Neural cell (in vitro differentiated cells): ENCODE data around the gene TMEM11.

ENCODE experiments used
- CTCF ChIP-seq: fragments of 450-650 bp; IDR thresholded peaks from 2 replicates; pipeline ENCODE4 v1.5.1; 2014; ENCODE audit warnings: antibody characterized with exemption, mild to moderate bottlenecking, moderate library complexity; ENCODE audit not compliant: poor library complexity, severe bottlenecking
- EZH2 ChIP-seq: fragments of 200-600, 300-800 bp; shearing (Covaris generic), sonication (generic); IDR thresholded peaks from 2 replicates; pipeline ENCODE4 v1.6.1; 2014; ENCODE audit warnings: antibody characterized with exemption, low read length, borderline replicate concordance, mild to moderate bottlenecking; ENCODE audit not compliant: insufficient read depth, poor library complexity, severe bottlenecking
- REST ChIP-seq: IDR thresholded peaks from 2 replicates; pipeline ENCODE4 v1.6.1; 2012; ENCODE audit warnings: borderline replicate concordance
- SMC3 ChIP-seq: fragments of 450-650 bp; conservative IDR thresholded peaks from 2 replicates; pipeline ENCODE4 v1.6.1; 2014; ENCODE audit warnings: antibody characterized with exemption, mild to moderate bottlenecking, moderate library complexity; ENCODE audit not compliant: poor library complexity

- TF ChIP-seq CTCF (no peak), SMC3 (no peak), EZH2 (no peak), REST (no peak)
Observed at GRCh38 chr17:21247552-21248258, 33.7 kb upstream of the TMEM11 start.
